ENCODE results near the gene CACFD1. TPM values are rescaled to one million over a fixed set of nuclear protein-coding genes. Genes with fewer than 3 reads are reported as not detected.

Gene CACFD1
- total RNA-seq, 1 experiment from 2014 or later = 22.5 TPM

DNA sequence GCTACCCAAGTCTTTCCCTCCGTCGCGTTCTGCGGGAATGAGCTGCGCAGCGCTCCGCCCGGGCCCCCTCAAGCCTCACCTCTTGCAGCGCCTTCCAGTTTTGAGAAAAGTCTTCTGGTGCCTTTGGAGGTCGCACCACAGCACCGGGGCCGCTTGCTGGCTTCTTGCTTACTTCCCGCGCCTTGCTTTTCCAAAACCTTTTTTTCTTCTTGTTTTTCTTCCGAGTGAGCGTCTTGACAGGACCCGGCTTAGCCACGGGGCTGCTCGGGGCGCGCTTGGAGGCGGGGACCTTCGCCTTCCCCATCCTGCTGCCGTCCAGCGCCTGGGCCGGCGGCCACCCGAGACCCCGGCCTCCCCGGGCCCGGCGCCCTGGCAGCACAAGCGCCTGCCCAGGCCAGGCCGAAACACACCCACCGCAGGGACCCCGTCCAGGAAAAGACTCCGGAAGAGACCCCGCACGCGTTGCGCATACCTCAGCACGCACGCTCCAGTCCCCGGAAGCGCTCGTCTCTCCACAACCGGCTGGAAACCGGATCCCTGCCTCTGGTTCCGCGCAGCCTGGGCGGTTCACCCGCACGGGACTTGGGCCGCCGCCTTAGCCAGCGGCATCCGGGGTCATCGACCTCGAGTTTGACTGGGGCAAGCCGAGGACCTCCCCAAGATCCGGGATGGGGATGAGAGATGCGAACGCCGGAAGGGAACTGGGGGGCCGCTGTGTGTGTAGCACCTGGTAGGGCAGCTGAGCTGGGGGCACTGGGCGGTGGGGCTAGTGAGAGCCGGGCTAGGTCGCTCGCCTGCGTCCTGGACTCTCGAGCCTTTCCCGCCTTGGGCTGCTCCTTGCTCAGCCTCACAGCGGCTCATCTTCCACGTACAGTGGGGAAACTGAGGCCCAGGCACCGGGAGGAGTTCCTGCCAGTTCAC lies 42.0 kb upstream of the CACFD1 start, which contains the start of gene REXO4 (continued):
- TF ChIP-seq, protein P1, sequence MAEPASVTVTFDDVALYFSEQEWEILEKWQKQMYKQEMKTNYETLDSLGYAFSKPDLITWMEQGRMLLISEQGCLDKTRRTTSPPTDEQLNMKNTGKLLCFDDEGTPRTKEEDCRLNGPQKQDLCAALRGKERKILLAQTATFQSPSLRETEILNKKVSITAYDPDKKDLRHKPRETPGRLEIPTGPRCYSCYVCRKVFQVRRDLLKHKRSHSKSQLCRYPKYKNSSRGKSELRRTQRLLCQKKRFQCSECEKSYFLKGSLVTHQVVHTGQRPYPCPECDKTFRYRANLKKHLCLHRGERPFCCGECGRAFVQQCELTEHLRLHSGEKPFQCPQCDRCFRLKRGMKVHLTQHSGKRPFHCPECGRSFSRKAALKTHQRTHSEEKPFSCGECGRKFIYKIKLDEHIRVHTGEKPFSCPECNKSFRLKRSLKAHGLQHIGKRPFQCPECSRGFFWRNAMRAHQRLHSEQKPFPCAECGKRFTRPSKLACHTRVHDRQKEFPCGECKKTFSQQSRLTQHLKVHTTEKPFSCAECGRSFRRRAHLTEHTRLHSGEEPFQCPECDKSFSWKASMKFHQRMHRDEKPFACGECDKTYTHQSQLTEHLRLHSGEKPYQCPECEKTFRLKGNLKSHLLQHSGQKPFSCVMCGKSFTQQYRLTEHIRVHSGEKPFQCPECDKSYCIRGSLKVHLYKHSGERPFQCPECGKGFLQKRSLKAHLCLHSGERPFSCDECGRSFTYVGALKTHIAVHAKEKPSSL (CRISPR knock-in tag; conservative IDR thresholded peaks at IDR 0.05) = no peak
- TF ChIP-seq, protein P2, sequence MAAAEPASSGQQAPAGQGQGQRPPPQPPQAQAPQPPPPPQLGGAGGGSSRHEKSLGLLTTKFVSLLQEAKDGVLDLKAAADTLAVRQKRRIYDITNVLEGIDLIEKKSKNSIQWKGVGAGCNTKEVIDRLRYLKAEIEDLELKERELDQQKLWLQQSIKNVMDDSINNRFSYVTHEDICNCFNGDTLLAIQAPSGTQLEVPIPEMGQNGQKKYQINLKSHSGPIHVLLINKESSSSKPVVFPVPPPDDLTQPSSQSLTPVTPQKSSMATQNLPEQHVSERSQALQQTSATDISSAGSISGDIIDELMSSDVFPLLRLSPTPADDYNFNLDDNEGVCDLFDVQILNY (CRISPR knock-in tag; IDR thresholded peaks at IDR 0.05) = 0 out of 2 replicates have a peak, but pooled peaks have one; percentile 59
- TF ChIP-seq PRRX2 (CRISPR knock-in tag; IDR thresholded peaks at IDR 0.05) (no peak), NFYB (CRISPR knock-in tag; conservative IDR thresholded peaks at IDR 0.05; ENCODE audit: low read depth) (no peak), TP53 (CRISPR knock-in tag; IDR thresholded peaks at IDR 0.05) (peak; percentile 62; the same call in 1 of the 2 replicates), ZNF121 (CRISPR knock-in tag; IDR thresholded peaks at IDR 0.05) (no peak), GRHL2 (CRISPR knock-in tag; IDR thresholded peaks at IDR 0.05; ENCODE audit: insufficient replicate concordance, severe bottlenecking) (no peak), JAZF1 (CRISPR knock-in tag; IDR thresholded peaks at IDR 0.05) (no peak), PREB (CRISPR knock-in tag; IDR thresholded peaks at IDR 0.05; ENCODE audit: borderline replicate concordance) (no peak; the same call in 1 of the 2 replicates), ZNF219 (CRISPR knock-in tag; IDR thresholded peaks at IDR 0.05; ENCODE audit: borderline replicate concordance) (no peak), FOXJ3 (CRISPR knock-in tag; IDR thresholded peaks at IDR 0.05; ENCODE audit: borderline replicate concordance) (no peak), ATF1 (CRISPR knock-in tag; IDR thresholded peaks at IDR 0.05) (no peak), HMGA2 (CRISPR knock-in tag; IDR thresholded peaks at IDR 0.05) (peak; percentile 50), ZNF671 (CRISPR knock-in tag; IDR thresholded peaks at IDR 0.05) (no peak), CREB1 (CRISPR knock-in tag; IDR thresholded peaks at IDR 0.05) (peak; percentile 13; the same call in 1 of the 2 replicates), OVOL2 (CRISPR knock-in tag; IDR thresholded peaks at IDR 0.05; ENCODE audit: borderline replicate concordance) (no peak), EMX1 (CRISPR knock-in tag; IDR thresholded peaks at IDR 0.05) (no peak; the same call in 1 of the 2 replicates), HMGXB4 (CRISPR knock-in tag; IDR thresholded peaks at IDR 0.05) (peak; percentile 91; the same call in 1 of the 2 replicates), NR2C2 (CRISPR knock-in tag; IDR thresholded peaks at IDR 0.05) (peak; percentile 70; the same call in 1 of the 2 replicates), CTCF (IDR thresholded peaks at IDR 0.05) (no peak), SOX15 (CRISPR knock-in tag; IDR thresholded peaks at IDR 0.05) (no peak), ETV6 (CRISPR knock-in tag; IDR thresholded peaks at IDR 0.05) (peak; percentile 75; the same call in 1 of the 2 replicates), ATF3 (CRISPR knock-in tag; conservative IDR thresholded peaks at IDR 0.05) (no peak), IRF1 (CRISPR knock-in tag; IDR thresholded peaks at IDR 0.05) (0 out of 2 replicates have a peak, but pooled peaks have one; percentile 54), MAX (CRISPR knock-in tag; IDR thresholded peaks at IDR 0.05) (peak; percentile 88), MXD4 (CRISPR knock-in tag; IDR thresholded peaks at IDR 0.05; ENCODE audit: borderline replicate concordance) (no peak), KAT7 (CRISPR knock-in tag; IDR thresholded peaks at IDR 0.05; ENCODE audit: borderline replicate concordance) (no peak), CBFB (CRISPR knock-in tag; IDR thresholded peaks at IDR 0.05; ENCODE audit: low read depth) (no peak)
- TF ChIP-seq, protein P3, sequence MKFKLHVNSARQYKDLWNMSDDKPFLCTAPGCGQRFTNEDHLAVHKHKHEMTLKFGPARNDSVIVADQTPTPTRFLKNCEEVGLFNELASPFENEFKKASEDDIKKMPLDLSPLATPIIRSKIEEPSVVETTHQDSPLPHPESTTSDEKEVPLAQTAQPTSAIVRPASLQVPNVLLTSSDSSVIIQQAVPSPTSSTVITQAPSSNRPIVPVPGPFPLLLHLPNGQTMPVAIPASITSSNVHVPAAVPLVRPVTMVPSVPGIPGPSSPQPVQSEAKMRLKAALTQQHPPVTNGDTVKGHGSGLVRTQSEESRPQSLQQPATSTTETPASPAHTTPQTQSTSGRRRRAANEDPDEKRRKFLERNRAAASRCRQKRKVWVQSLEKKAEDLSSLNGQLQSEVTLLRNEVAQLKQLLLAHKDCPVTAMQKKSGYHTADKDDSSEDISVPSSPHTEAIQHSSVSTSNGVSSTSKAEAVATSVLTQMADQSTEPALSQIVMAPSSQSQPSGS (CRISPR knock-in tag; IDR thresholded peaks at IDR 0.05; ENCODE audit: borderline replicate concordance, low read depth) = no peak

Measured in WTC11 (cell line).